B cell (primary cell): ENCODE data around the gene ANKLE2. TPM values are rescaled to one million over a fixed set of nuclear protein-coding genes. Genes with fewer than 3 reads are reported as not detected.

Source experiments
- ATAC-seq: fragments of 200-7000 bp; cut with Tn5 transposase; one replicate; pipeline ENCODE4 v1.10.0; 2021; ENCODE audit warnings: low read depth, mild to moderate bottlenecking, moderate number of reproducible peaks, moderate library complexity
- CTCF ChIA-PET: fragments of 350-600 bp; sonication (Branson Sonifier 250); formaldehyde crosslinking; loops from one replicate; lab custom pipeline; 2021; ENCODE audit warnings: antibody characterized with exemption, inconsistent platforms; lab: Charles Lee
- POLR2A ChIA-PET: fragments of 350-600 bp; sonication (Branson Sonifier 250); formaldehyde crosslinking; loops from one replicate; lab custom pipeline; 2021; ENCODE audit warnings: antibody characterized with exemption; lab: Charles Lee
- DNase-seq: peaks from one replicate; pipeline ENCODE4 v3.0.0; 2013
- H2AFZ ChIP-seq: 2 replicates; pipeline ENCODE4 v1.6.1; 2012; ENCODE audit warnings: mild to moderate bottlenecking, low read depth, low read length; ENCODE audit not compliant: insufficient read depth, poor library complexity, severe bottlenecking
- H3K27ac ChIP-seq, 2 donors: 1 replicate in 1 of 2; 2 replicates in 1 of 2; pipeline ENCODE4 v1.5.1; 2012 to 2013; ENCODE audit warnings: low read length in 2 of 2, mild to moderate bottlenecking in 2 of 2, moderate library complexity in 1 of 2
- H3K27me3 ChIP-seq, 4 experiments: fragments of 200-600 bp in 1 of 4; sonication (generic) in 1 of 4; replicated peaks in 1 of 4; 1 replicate in 2 of 4; 2 replicates in 2 of 4; pipeline versions ENCODE4 v1.6.1 to v1.7.0; 2013 to 2016; ENCODE audit warnings: low read length in 3 of 4, mild to moderate bottlenecking in 2 of 4, mixed read lengths in 1 of 4, moderate library complexity in 1 of 4; ENCODE audit not compliant: insufficient read depth in 4 of 4, control insufficient read depth in 3 of 4; ENCODE audit errors: control extremely low read depth in 1 of 4
- H3K36me3 ChIP-seq, 2 experiments: replicated peaks in 1 of 2; 1 replicate in 1 of 2; 2 replicates in 1 of 2; pipeline versions ENCODE4 v1.6.1 to v1.7.1; 2013; ENCODE audit warnings: low read length in 1 of 2; ENCODE audit not compliant: insufficient read depth in 2 of 2, control insufficient read depth in 1 of 2; ENCODE audit errors: control extremely low read depth in 1 of 2, extremely low read depth in 1 of 2
- H3K4me1 ChIP-seq, 2 donors: fragments of 200-600 bp in 1 of 2; sonication (generic) in 1 of 2; 1 replicate in 1 of 2; 2 replicates in 1 of 2; pipeline versions ENCODE4 v1.5.1 to v1.6.1; 2013 to 2017; ENCODE audit warnings: low read length in 2 of 2; ENCODE audit not compliant: control insufficient read depth in 2 of 2, insufficient read depth in 2 of 2
- H3K4me2 ChIP-seq: replicated peaks from 2 replicates; pipeline ENCODE3; 2012; ENCODE audit warnings: mild to moderate bottlenecking, low read depth, low read length; ENCODE audit not compliant: poor library complexity, severe bottlenecking
- H3K4me3 ChIP-seq, 5 experiments: fragments of 200-600 bp in 1 of 5; sonication (generic) in 1 of 5; 1 replicate in 3 of 5; 2 replicates in 2 of 5; pipeline versions ENCODE4 v1.5.1 to v1.7.0; 2011 to 2016; ENCODE audit warnings: low read length in 4 of 5, mild to moderate bottlenecking in 4 of 5, low read depth in 2 of 5, control low read depth in 1 of 5, moderate library complexity in 1 of 5; ENCODE audit not compliant: insufficient read depth in 1 of 5; ENCODE audit errors: control extremely low read depth in 1 of 5, extremely low read depth in 1 of 5
- H3K79me2 ChIP-seq: fragments of 200-600 bp; sonication (generic); one replicate; pipeline ENCODE4 v1.6.0; 2016; ENCODE audit warnings: low read length; ENCODE audit not compliant: control insufficient read depth, insufficient read depth
- H3K9ac ChIP-seq: fragments of 200-600 bp; sonication (generic); 2 replicates; pipeline ENCODE4 v1.6.1; 2017; ENCODE audit warnings: mild to moderate bottlenecking, low read length, moderate library complexity
- H3K9me3 ChIP-seq, 3 donors: one replicate each; pipeline versions ENCODE4 v1.6.1 to v1.7.1; 2013; ENCODE audit warnings: low read length in 2 of 3; ENCODE audit not compliant: control insufficient read depth in 2 of 3, insufficient read depth in 1 of 3; ENCODE audit errors: control extremely low read depth in 1 of 3
- H4K20me1 ChIP-seq: 2 replicates; pipeline ENCODE4 v1.6.0; 2012; ENCODE audit warnings: mild to moderate bottlenecking, low read length; ENCODE audit not compliant: insufficient read depth, control insufficient read depth, poor library complexity, severe bottlenecking
- H3K27ac Mint-ChIP-seq: one replicate; pipeline ENCODE4 v1.8.0; 2021; ENCODE audit warnings: mixed read lengths
- H3K27me3 Mint-ChIP-seq: one replicate; pipeline ENCODE4 v1.8.0; 2021; ENCODE audit warnings: mixed read lengths
- H3K4me1 Mint-ChIP-seq: one replicate; pipeline ENCODE4 v1.8.0; 2021; ENCODE audit warnings: mixed read lengths
- H3K4me3 Mint-ChIP-seq: one replicate; pipeline ENCODE4 v1.8.0; 2021; ENCODE audit warnings: mixed read lengths
- H3K9me3 Mint-ChIP-seq: one replicate; pipeline ENCODE4 v1.8.0; 2022; ENCODE audit warnings: mixed read lengths; ENCODE audit not compliant: insufficient read depth
- EZH2 ChIP-seq: IDR thresholded peaks from 2 replicates; pipeline ENCODE4 v1.6.1; 2012; ENCODE audit warnings: borderline replicate concordance, low read depth, mild to moderate bottlenecking, moderate library complexity, low read length; ENCODE audit not compliant: insufficient read depth, poor library complexity, severe bottlenecking
- WGBS: methylation state at CpG from one replicate; pipeline ENCODE4 v1.1.5; 2013; ENCODE audit warnings: missing lambda C conversion rate; ENCODE audit not compliant: insufficient coverage; 5-methylcytosine and 5-hydroxymethylcytosine counted together
- intact Hi-C: fragments of 100-400 bp; cut with micrococcal nuclease; formaldehyde crosslinking; loops from one replicate; pipeline ENCODE4 v1.10.0; 2022
- polyA plus RNA-seq: library from polyadenylated mRNA; depleted of rRNA; stranded (reverse); fragments of >200 nt; gene quantifications from 2 replicates; pipeline ENCODE4 v1.2.3, GENCODE V29; 2012
- total RNA-seq, 2 donors: library from RNA; stranded (reverse); fragments of 120-200 nt in 1 of 2; gene quantifications; 1 replicate in 1 of 2; 2 replicates in 1 of 2; pipeline versions ENCODE4 v1.2.3 to v1.2.4, GENCODE V29; 2013 to 2022
- TF ChIP-seq, protein P1 (sequence below): fragments of 200-600 bp; IDR thresholded peaks from one replicate; pipeline ENCODE4 v1.8.0; 2022; ENCODE audit warnings: antibody characterized with exemption, mild to moderate bottlenecking

Gene ANKLE2
- total and polyA plus RNA-seq, 2 donors (not counting 1 experiment from before 2014, with no cell fraction given), result 105 to 148 TPM

- peak overlapping the region in 4 of 5 experiments; percentile 7 to 31 (median 16) for H3K4me3 ChIP-seq
- peaks cover 7 to 27% of the 10 kb centered on the region in 2 experiments for H3K36me3 ChIP-seq
- H2AFZ ChIP-seq, result no peak overlapping the region
- Mint-ChIP-seq H3K9me3 (no peaks in the 10 kb centered on the region), H3K4me3 (peak overlapping the region; percentile 69), H3K4me1 (peaks cover 61% of the 10 kb centered on the region), H3K27ac (peak overlapping the region; percentile 88), H3K27me3 (no peaks in the 10 kb centered on the region)
- ATAC-seq (peak; percentile 56), DNase-seq (peak; percentile 87)
- peak overlapping the region; percentile 74 for H3K4me2 ChIP-seq
- intact Hi-C loops, result loop anchor here (2.0 to 5.0 kb wide), 2 partner anchors 50 to 361 kb away; partner anchors contain the start of genes ZNF10 and ZNF891
- peaks cover 4% of the 10 kb centered on the region for H3K79me2 ChIP-seq
- H3K9ac ChIP-seq, result peak overlapping the region; percentile 47
- H4K20me1 ChIP-seq, result peaks cover 4% of the 10 kb centered on the region
- ChIA-PET CTCF (no interaction called here), POLR2A (interaction anchor here (1.3 to 3.3 kb wide), 3 partner anchors 9 to 58 kb away, joined by 3 to 10 read pairs (median 10); partner anchors contain the start of gene GOLGA3)
- H3K27me3 ChIP-seq, result no peaks in the 10 kb centered on the region
- H3K9me3 ChIP-seq, result peaks cover 0 to 8% (median 0%) of the 10 kb centered on the region in 3 donors
- peak overlapping the region; percentile 87 to 89 for H3K27ac ChIP-seq
- TF ChIP-seq, protein P1, sequence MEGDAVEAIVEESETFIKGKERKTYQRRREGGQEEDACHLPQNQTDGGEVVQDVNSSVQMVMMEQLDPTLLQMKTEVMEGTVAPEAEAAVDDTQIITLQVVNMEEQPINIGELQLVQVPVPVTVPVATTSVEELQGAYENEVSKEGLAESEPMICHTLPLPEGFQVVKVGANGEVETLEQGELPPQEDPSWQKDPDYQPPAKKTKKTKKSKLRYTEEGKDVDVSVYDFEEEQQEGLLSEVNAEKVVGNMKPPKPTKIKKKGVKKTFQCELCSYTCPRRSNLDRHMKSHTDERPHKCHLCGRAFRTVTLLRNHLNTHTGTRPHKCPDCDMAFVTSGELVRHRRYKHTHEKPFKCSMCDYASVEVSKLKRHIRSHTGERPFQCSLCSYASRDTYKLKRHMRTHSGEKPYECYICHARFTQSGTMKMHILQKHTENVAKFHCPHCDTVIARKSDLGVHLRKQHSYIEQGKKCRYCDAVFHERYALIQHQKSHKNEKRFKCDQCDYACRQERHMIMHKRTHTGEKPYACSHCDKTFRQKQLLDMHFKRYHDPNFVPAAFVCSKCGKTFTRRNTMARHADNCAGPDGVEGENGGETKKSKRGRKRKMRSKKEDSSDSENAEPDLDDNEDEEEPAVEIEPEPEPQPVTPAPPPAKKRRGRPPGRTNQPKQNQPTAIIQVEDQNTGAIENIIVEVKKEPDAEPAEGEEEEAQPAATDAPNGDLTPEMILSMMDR, result no peak
- TF ChIP-seq EZH2, result no peak
- 8% methylated on average over 12 of the region's 15 CpGs for whole genome bisulfite sequencing
- peaks cover 60 to 76% of the 10 kb centered on the region in 2 donors for H3K4me1 ChIP-seq
These were observed 9.7 kb upstream of the ANKLE2 start for GRCh38 chr12:132771126-132771838.
